GM21423 (cell line): ENCODE data around the gene FRMD8.
A peak's percentile ranks its signal among the peaks of the same experiment; 100 is the strongest.

Experiments used
- ATAC-seq: cut with Tn5 transposase; IDR thresholded peaks from one replicate; pipeline ENCODE4 v1.9.1; 2021; ENCODE audit warnings: mild to moderate bottlenecking, moderate library complexity; ENCODE audit not compliant: unreplicated experiment

The FRMD8 gene

DNA sequence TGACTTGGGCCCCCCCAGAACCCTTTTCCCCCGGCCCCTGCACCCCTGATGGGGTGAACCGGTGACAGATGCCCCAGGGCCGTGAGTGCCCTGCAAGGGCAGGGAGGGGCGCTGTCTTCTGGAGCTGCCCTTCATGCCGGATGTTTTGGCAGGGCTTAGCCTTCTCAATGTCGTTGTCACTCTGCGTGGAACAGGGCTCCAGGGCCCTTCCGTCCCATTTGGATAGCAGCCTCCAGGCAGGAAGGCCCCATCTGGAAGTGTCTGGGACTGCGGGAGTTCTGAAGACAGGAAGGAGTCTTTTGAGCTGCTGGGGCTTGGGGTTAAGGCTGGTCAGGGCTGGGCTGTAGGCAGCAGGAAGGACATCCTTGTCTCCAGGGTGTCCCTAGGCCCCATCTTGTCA lies 4.6 kb downstream of the FRMD8 start:
- no peak for ATAC-seq

DNA sequence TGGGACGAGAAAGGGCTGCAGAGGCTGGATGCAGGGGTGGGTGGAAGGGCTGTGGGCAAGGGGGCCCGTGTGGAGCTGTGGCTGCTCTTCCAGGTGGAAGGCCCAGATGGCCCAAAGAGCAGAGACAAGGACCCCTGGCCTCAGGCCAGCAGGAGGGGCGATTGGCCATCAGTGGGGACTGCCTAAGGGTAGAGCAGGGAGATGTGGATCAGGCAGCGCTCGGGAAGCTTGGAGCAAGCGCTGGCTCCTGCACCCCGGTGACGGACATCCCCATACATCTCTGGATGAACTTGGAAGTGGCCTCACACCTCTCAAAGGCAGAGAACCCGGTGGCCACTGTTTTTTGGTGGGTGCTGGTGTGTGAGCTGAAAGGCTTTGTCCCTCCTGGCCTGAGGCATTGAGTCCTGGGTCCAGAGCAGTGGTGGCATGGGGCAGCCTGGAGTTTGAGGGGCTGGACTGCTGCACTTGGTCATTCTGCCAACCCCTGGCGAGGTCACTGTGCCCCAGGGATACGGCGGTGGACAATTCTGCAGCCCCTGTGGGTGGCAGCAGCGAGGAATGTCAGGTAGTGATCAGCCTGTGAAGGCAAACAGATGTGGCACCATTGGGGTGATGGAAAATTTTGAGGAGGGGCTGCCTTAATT lies 5.9 kb downstream of the FRMD8 start:
- no peak for ATAC-seq

DNA sequence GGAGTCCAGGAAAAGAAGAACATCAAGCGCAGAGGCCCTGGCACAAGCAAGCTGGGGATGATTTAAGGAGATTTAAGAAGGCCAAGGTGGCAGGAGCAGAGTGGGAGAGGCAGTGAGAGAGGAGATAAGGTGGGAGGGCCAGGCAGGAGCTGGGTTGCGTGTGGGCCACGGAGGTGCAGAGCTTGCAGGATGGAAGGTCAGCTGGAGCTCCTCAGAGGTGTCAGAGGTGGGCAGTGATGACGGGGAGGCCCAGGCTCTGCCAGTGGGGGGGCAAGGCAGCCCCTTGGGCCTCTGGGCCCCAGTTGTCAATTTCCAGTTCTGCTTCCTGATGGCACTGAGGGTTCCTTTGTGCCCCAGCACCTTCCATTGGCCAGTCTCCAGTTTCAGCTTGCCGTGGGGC lies 6.5 kb downstream of the FRMD8 start:
- ATAC-seq: no peak

DNA sequence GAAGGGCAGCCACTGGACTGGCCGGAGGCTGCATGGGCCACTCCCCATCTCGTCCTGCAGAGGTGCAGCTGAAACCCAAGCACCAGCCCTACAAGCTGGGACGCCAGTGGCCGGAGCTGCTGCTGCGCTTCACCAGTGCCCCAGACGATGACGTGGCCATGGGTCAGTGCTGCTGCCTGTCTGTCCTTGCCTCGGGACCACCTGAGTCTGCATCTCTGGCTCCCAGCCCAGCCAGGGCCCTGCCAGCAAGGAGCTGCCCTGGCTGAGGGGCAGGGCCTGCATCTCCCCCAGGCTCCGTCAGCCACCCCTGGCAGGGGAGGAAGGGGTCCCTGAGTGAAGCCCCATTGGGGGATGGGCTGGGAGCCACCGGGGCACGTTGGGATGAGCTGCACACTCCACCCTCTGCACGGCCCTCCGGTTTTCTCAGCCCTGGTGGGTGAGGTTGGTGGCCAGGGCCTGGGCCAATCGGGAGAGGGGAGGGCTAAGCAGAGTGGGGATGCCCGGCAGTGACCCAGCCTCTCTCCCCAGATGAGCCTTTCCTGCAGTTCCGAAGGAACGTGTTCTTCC lies 7.2 kb downstream of the FRMD8 start:
- no peak for ATAC-seq

DNA sequence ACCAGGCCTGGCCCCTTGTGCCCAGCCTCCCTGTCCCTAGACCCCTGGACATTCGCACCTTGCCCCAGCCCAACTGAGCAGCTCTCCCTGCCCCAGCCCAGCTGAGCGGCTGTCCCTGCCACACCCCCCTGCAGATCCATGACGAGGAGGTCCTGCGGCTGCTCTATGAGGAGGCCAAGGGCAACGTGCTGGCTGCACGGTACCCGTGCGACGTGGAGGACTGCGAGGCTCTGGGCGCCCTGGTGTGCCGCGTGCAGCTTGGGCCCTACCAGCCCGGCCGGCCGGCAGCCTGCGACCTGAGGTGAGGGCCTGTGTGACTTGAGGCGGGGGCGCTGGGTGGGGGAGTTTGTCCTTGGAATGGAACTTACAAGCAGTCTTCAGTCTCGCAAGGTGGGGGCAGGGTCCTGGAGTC lies 7.7 kb downstream of the FRMD8 start:
- no peak for ATAC-seq

DNA sequence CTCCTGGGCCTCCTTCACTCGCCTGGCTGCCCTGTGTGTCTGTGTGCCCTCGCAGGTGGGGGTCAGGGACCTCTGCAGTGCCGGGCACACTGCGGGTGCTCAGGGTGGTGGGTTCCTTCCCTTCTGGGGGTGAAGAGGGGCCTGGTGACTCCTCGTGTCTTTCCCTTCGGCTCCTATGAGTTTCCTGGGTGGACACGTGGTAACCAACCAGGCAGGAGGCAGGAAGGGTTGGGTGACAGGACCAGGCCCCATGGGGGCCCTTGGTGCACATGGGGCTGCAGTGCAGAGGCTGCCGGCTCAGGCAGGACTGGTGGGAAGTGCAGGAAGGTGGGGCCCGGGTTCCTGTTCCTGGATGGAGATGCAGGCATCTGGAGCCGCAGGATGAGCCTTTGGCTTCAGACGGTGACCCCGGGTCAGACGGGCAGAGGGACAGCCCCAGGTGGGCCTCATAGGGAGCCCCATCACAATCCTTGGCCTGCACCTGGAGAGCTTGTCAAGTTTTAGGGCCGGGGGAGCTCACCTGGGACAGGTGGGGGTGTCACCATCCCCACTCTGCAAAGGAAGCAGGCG lies 9.6 kb downstream of the FRMD8 start:
- ATAC-seq: no peak

DNA sequence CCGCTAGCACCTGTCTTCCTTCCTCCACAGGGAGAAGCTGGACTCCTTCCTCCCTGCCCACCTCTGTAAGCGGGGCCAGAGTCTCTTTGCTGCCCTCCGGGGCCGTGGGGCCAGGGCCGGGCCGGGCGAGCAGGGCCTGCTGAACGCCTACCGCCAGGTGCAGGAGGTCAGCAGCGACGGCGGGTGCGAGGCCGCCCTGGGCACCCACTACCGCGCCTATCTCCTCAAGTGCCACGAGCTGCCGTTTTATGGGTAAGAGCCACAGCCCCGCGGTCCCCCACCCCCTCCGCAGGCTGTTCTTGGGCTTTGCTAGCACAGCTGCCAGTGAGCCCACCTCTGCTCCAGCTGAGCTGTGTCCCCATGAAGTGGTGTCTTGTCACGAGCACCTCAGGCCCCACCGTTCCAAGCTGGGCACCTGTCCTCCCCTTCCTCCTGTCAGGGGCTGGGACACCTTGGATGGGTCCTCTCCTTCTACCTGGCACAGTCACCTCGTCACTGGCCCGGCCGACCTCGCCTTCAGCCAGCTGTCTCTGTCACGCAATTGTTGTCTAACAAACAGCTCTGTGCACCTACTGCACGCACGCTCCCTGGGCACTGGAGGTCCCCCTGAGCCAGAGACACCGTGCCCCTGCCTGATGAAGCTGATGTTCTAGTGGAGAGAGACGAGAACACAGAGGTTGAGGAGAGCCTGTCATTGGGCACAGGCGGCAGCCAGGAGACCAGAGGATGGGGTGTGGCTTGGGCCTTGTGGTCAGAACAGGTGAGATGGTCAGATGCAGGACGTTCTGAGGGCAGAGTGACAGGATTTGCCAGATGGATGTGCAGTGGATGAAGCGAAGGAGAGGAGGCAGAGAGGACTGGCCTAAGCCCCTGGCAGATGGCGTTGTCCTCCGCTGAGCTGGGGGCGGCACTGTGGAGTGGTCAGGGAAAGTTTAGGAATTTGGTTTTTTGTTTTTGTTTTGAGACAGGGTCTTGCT lies 10.6 kb downstream of the FRMD8 start:
- ATAC-seq: no peak

DNA sequence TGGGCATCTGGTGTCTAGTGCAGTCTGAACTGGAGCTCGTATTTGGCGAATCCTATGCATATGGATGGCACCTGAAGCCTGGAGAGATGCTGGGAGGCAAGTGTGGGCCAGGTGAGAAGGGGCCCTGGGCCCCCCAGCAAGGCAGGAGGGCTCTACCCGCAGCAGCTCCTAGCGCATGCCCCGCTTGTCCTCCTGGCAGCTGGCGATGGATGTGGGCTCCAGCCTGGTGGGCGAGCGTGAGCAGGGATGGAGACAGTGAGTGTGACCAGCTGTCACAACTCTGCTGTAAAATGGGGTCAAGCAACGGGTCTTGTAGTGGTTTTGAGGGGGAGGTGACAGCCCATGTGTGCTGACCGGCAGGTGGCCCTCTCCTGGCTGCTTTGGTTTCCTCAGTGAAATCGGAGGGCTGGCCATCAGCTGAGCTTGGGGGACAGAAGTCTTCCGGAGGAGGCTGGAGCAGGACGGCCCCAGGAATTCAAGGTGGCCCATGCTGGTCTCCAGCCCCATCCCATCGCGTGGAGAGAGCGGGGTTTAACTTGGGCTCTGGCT lies 12.0 kb downstream of the FRMD8 start:
- no peak for ATAC-seq

DNA sequence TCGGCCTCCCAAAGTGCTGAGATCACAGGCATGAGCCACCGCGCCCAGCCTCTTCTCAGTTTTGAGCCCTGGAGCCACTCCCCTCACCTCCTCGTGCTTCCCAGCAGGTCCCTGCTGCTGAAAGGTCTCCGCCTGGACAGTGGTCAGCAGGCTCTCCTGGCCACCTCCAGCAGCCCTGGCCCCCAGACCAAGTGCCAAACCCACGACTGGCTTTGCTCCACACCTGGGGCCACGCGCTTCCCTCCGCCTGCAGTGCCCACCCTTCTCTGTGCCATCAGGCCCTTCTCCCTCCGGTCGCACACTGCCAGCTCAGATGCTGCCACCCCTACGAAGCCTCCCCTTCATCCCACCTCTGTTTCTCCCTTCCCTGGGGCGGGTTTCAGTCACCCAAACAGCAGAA lies 12.8 kb downstream of the FRMD8 start:
- no peak for ATAC-seq

DNA sequence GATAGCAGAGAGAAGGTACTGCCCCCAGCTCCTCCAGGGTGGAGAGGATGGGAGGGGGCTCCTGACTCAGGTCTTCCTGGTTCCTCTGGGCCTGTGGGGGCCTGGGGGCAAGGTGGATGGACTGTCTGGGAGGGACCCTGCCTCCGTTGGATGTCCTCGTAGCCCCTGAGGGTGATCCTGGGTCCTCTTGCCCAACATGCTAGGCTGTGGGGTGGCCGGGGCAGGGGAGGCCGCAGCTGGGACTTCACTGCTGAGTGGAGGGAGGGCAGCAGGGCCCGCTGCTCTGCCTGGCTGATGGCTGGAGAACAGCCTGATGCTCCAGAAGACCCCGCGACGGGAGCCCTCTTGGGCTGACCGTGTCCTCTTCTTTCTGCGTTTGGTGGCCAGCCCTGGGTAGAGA lies 13.4 kb downstream of the FRMD8 start:
- ATAC-seq: no peak

DNA sequence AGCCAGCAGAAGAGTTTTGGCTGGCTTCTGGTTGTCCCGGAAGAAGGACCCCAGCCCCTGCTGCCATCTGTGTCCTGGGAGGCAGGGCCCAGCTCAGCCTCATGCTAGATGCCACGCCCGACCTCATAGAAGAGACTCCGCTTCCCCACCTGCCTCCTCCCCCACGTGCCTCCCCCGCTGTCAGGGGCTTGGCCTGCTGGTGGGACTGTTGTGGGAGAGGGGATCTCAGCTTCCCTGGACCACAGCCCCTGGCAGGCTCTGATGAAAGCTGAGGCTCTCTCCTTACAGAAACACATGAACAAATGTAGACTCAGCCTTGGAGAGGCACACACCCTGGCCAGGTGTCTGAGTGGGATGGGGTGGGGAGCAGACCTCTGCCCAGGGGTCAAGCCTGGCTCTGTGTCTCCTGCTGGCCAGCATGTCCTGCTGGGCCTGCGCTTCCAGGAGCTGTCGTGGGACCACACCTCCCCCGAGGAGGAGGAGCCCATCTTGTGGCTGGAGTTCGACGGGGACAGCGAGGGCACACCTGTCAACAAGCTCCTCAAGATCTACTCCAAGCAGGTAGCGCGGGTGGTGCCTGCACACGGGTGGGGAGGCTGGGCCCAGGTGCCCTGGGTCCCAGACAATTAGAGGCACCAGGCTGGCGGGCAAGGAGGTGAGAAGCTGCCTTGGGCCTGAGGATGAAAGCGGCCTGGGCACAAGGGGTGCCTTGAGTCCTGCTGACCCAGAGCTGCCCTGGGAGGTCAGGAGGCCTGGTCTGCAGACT lies 14.1 kb downstream of the FRMD8 start:
- no peak for ATAC-seq

DNA sequence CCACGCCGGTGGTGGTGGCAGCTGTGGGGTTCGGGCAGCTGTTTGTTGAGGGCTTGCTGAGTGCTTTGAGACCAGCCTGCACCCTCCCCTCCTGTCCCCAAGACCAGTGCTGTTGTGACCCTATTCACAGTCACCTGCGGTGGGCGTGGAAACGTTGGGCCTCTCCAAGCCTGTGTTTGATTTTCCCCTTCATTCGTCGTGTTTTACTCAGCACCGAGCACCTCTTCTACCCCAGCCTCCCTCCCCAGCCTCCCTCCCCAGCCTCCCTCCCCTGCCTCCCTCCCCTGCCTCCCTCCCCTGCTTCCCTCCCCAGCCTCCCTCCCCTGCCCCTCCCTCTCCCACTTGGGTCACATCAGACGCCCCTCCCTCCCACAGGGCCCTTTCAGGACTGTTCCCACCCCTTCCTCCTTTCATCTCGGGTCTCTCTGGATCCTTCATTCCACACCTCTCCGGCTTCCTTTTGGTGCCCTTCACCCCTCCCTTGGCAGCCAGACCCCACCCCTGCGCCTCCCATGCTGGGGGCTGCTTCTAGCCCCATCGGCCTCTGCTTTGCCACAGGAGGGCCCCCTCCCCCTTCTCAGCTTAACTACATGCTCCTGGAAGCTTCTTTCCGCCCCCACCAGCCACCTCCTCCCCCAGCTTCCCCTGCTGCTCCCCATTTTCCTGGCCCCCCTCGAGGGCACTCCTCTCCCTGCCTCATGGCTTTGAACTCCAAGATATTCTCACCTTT lies 14.8 kb downstream of the FRMD8 start:
- ATAC-seq: no peak

DNA sequence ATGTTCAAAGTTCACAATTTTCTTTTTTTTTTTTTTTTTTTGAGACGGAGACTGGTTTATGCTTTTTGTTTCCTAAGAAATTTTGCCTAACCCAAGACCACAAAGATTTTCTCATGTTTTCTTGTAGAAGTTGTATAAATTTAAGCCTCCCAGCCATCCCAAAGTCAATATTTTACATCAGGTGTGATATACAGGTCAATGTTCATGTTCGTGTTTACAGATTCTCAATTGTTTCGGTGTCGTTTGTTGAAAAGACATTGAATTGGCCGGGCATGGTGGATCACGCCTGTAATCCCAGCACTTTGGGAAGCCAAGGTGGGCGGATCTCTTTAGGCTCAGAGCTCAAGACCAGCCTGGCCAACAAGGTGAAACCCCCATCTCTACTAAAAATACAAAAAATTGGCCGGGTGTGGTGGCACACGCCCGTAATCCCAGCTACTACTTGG lies 15.4 kb downstream of the FRMD8 start:
- no peak for ATAC-seq

DNA sequence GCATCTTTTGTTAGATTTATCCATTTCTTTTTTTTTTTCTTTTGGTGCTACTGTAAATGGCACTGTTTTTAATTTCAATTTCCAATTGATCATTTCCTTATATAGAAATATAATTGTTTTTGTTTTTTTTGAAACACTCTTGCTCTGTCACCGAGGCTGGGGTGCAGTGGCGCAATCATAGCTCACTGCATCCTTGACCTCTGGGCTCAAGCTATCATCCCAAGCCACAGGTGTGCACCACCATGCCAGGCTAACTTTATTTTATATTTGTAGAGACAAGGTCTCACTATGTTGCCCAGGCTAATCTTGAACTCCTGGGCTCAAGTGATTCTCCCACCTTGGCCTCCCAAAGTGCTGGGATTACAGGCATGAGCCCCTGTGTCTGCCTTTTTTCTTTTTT lies 16.4 kb downstream of the FRMD8 start:
- no peak for ATAC-seq

DNA sequence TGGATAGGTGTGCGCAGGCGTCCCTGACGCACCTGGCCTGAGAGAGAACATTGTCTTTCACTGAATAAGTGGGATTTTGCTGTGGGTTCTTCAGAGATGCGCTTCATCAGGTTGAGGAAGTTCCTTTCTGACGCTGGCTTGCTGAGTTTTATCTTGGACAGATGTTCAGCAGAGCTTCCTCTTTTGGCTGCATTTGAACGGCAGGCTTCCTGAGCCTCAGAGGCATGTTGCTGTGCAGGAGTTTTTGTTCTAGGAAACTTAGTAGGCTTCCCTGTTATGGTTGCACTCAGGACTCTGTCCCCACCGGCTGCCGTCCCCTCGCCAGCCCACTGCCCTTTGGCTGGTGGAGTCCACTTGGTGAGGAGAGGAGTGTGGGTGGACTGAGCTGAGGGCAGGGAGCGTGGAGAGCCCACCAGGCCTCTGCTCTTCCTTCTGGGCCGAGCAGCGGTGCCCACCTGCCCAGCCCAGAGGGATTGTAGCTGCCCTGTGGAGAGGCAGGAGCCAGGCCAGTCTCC lies 17.2 kb downstream of the FRMD8 start:
- ATAC-seq: peak; percentile 54

DNA sequence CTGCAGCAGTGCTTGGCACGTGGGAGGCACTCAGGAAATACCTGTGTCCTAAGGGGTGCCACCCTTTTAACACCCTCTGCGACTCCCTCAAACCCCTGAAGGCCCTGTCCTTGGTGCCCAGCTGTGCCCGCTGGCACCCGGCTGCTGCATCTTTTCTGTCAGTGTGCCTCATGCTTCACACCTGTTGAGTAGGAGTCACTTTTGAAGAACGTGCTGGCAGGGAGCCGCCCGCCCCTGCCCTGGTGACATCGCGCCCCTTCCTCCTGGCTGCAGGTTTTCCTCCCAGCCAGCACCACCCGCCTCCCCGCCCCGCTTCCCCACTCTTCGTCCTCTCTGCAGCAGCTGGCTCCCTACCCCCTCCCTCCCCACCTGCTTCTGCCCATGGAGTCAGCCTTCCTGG lies 17.8 kb downstream of the FRMD8 start:
- ATAC-seq: no peak

DNA sequence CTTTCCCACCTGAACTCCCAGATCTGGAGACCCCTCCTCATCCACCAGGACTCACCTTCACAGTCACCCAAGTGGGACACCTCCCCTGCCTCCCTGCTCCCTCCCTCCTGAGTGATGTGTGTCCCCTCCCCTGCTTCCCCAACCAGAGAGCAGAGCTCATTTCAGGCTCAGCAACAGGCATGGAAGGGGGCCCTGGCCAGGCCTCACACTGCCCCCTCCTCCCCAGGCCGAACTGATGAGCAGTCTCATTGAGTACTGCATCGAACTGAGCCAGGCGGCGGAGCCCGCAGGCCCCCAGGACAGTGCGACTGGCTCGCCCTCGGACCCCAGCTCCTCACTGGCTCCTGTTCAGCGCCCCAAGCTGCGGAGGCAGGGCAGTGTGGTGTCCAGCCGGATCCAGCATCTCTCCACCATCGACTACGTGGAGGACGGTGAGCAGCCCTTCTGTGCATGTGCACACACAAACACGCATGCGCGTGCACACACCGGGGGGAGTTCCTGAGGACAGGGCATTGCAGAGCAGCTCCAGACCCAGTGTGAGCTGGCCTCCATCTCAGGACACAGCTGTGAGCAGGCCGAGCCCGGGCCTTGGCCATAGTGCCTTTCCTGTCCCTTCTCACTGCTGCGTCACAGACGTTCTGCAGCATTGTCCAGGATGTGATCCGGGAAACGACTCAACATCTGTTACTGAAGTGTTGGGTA lies 18.4 kb downstream of the FRMD8 start:
- no peak for ATAC-seq

DNA sequence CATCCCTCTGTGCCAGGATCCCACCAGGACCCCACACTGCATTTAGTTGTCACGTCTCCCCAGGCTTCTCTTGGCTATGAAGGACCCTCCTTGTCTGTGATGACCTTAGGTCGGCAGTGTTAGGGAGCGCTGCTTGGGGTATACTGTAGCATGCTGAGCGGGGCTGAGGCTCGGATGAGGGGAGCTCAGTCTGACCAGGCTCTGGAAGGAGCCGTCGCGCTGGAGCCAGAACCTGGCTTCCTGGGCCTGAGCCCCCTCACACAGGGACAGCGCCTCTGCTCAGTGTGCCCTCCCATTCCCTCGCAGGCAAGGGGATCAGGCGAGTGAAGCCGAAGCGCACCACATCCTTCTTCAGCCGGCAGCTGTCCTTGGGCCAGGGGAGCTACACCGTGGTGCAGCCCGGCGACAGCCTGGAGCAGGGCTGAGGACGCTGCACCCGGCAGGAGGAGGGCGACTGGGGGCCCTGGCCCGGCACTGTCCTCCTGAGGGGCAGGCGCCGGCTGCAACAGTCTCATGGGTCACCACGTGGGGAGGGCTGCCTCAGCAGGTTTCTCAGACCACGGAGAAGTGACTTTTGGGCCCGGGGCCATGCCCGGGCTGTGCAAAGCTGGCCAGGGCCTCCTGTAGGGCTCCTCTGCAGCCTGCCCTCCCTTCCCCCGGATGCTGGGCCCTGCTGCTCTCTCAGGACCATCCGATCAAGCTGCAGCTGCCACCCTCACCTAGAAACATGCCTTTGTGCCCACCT lies 24.7 kb downstream of the FRMD8 start:
- ATAC-seq: no peak
